ENCODE measurements around the gene PLAGL1.

Gene PLAGL1

GRCh38 chr6:143894655-143895054 is 113.4 kb downstream of the PLAGL1 start:
- TF ChIP-seq CTCF (IDR thresholded peaks at IDR 0.05; ENCODE audit: borderline replicate concordance, insufficient read depth, low read depth, low read length) = no peak
- no peak overlapping the region for H3K4me3 ChIP-seq (ENCODE audit: low read depth, low read length)
